HPDE6-E6E7 (cell line): ENCODE data around the gene TAMALIN.

ENCODE experiments used
- DNase-seq: peaks from one replicate; pipeline ENCODE4 v3.0.0; 2011; ENCODE audit warnings: missing footprints; ENCODE audit errors: extremely low spot score

Gene TAMALIN

GRCh38 chr12:52055731-52056711, 49.3 kb downstream of the TAMALIN start:
- DNase-seq, result no peak

GRCh38 chr12:52056801-52057637, 50.3 kb downstream of the TAMALIN start:
- no peak for DNase-seq

- DNase-seq, result no peak
Measured at GRCh38 chr12:52057638-52058576, 51.2 kb downstream of the TAMALIN start.

- DNase-seq, result no peak
Measured at GRCh38 chr12:52058631-52059361, 52.0 kb downstream of the TAMALIN start.

GRCh38 chr12:52059582-52060497, 53.1 kb downstream of the TAMALIN start:
- no peak for DNase-seq

- no peak for DNase-seq
Measured at GRCh38 chr12:52060498-52061177, 53.9 kb downstream of the TAMALIN start.

GRCh38 chr12:52061470-52062166, 54.9 kb downstream of the TAMALIN start:
- no peak for DNase-seq

- DNase-seq, result no peak
Measured at GRCh38 chr12:52062167-52063081, 55.7 kb downstream of the TAMALIN start.

GRCh38 chr12:52063082-52063924, 56.6 kb downstream of the TAMALIN start:
- no peak for DNase-seq

GRCh38 chr12:52063981-52064649, 57.4 kb downstream of the TAMALIN start:
- DNase-seq, result no peak
